ENCODE results near the gene HINFP.

- TF ChIP-seq CTCF (conservative IDR thresholded peaks at IDR 0.05) (no peak), ZFX (IDR thresholded peaks at IDR 0.05) (no peak)
Observed at GRCh38 chr11:119166368-119167076, 45.1 kb downstream of the HINFP start.

Data from C4-2B (cell line).